Sigmoid colon (tissue), 7 donors: ENCODE results near the gene BORCS5. TPM values are rescaled to one million over a fixed set of nuclear protein-coding genes. Genes with fewer than 3 reads are reported as not detected.

Source experiments
- DNase-seq: peaks from one replicate; pipeline ENCODE4 v3.0.0-alpha.2; 2019
- H3K27ac ChIP-seq, 4 donors: fragments of 200-600 bp; sonication (generic); one replicate each; pipeline ENCODE4 v1.5.1; 2016 to 2019; ENCODE audit warnings: mild to moderate bottlenecking in 1 of 4
- H3K27me3 ChIP-seq, 3 donors: fragments of 200-600 bp; sonication (generic); one replicate each; pipeline ENCODE4 v1.5.1; 2019; ENCODE audit warnings: mild to moderate bottlenecking in 1 of 3
- H3K36me3 ChIP-seq, 4 donors: fragments of 200-600 bp; sonication (generic); one replicate each; pipeline ENCODE4 v1.5.1; 2016 to 2019
- H3K4me1 ChIP-seq, 4 donors: fragments of 200-600 bp; sonication (generic); one replicate each; pipeline ENCODE4 v1.5.1; 2017 to 2019
- H3K4me3 ChIP-seq, 4 donors: fragments of 200-600 bp; sonication (generic); one replicate each; pipeline ENCODE4 v1.5.1; 2017 to 2019; ENCODE audit warnings: mild to moderate bottlenecking in 2 of 4, moderate library complexity in 1 of 4
- H3K9me3 ChIP-seq, 4 donors: fragments of 200-600 bp in 3 of 4; sonication (generic) in 3 of 4; one replicate each; pipeline versions ENCODE4 v1.5.1 to v1.6.1; 2013 to 2019
- EP300 ChIP-seq, 4 donors: sonication (generic); formaldehyde crosslinking; IDR thresholded peaks; one replicate each; pipeline ENCODE4 v1.6.1; 2017; ENCODE audit warnings: antibody characterized with exemption in 4 of 4
- POLR2A ChIP-seq, 2 donors: fragments of 450-650 bp; IDR thresholded peaks; one replicate each; pipeline ENCODE4 v1.6.1; 2016; ENCODE audit warnings: antibody characterized with exemption in 2 of 2, mild to moderate bottlenecking in 2 of 2, moderate library complexity in 2 of 2
- POLR2AphosphoS5 ChIP-seq, 4 donors: sonication (generic); formaldehyde crosslinking; IDR thresholded peaks; one replicate each; pipeline ENCODE4 v1.6.1; 2017; ENCODE audit warnings: antibody characterized with exemption in 4 of 4
- WGBS, 2 donors: extraction: QIAGEN DNeasy Blood & Tissue Kit; methylation state at CpG; one replicate each; pipeline ENCODE4 v1.1.7; 2013; 5-methylcytosine and 5-hydroxymethylcytosine counted together
- intact Hi-C: fragments of 100-400 bp; cut with DNase I; formaldehyde crosslinking; loops from one replicate; pipeline ENCODE4 v1.15.1; 2023
- polyA plus RNA-seq, 3 donors: library from polyadenylated mRNA; stranded (reverse); fragments of 200-250 nt; gene quantifications; one replicate each; pipeline ENCODE4 v1.2.3, GENCODE V29; 2013
- total RNA-seq, 4 donors: library from RNA; depleted of rRNA; stranded (reverse); fragments of >200 nt; gene quantifications; one replicate each; pipeline ENCODE4 v1.1.0, GENCODE V29; 2016
- TF ChIP-seq, protein P1 (sequence below), 4 experiments: fragments of 450-650 bp in 3 of 4; fragments of 200-600 bp in 1 of 4; IDR thresholded peaks; one replicate each; pipeline ENCODE4 v1.5.1; 2016 to 2019; ENCODE audit warnings: antibody characterized with exemption in 4 of 4, mild to moderate bottlenecking in 3 of 4, moderate library complexity in 2 of 4
- donor health status: healthy with polysubstance abuse.
- donor health status: Bipolar disorder and iron deficiency.
- donor health status: healthy.

The BORCS5 gene
- total and polyA plus RNA-seq, 7 donors = 3.7 to 25.3 (median 7.1) TPM

DNA sequence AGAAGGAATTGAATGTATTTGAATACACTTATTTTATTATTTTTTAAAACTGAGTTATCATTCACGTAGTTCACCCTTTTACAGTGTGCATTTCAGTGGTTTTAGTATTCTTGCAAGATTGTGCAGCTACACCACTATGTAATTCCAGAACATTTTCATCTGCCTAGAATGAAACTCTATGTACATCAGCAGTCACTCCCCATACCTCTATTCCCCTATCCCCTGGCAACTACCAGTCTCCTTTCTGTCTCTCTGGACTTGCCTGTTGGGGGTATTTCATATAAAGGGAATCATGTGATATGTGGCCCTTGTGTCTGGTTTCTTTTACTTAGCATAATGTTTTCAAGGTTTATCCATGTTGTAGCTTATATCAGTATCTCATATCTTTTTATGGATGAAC lies 96.8 kb downstream of the BORCS5 start:
- Histone ChIP-seq H3K9me3 (no peaks in the 10 kb centered on the region), H3K36me3 (no peaks in the 10 kb centered on the region), H3K27me3 (no peaks in the 10 kb centered on the region), H3K27ac (no peak overlapping the region), H3K4me1 (peaks cover 0 to 27% (median 10%) of the 10 kb centered on the region in 4 donors), H3K4me3 (no peak overlapping the region)
- 100% methylated on average over 1 of the region's 1 CpG for WGBS, 2 donors
- TF ChIP-seq EP300 (IDR thresholded peaks at IDR 0.05) (no peak), POLR2AphosphoS5 (IDR thresholded peaks at IDR 0.05) (no peak), POLR2A (IDR thresholded peaks at IDR 0.05) (no peak)
- TF ChIP-seq, protein P1, sequence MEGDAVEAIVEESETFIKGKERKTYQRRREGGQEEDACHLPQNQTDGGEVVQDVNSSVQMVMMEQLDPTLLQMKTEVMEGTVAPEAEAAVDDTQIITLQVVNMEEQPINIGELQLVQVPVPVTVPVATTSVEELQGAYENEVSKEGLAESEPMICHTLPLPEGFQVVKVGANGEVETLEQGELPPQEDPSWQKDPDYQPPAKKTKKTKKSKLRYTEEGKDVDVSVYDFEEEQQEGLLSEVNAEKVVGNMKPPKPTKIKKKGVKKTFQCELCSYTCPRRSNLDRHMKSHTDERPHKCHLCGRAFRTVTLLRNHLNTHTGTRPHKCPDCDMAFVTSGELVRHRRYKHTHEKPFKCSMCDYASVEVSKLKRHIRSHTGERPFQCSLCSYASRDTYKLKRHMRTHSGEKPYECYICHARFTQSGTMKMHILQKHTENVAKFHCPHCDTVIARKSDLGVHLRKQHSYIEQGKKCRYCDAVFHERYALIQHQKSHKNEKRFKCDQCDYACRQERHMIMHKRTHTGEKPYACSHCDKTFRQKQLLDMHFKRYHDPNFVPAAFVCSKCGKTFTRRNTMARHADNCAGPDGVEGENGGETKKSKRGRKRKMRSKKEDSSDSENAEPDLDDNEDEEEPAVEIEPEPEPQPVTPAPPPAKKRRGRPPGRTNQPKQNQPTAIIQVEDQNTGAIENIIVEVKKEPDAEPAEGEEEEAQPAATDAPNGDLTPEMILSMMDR (IDR thresholded peaks at IDR 0.05) = no peak
- DNase-seq = no peak
- intact Hi-C loops = no loop called here

- Histone ChIP-seq H3K9me3 (no peaks in the 10 kb centered on the region), H3K4me1 (peaks cover 0 to 27% (median 10%) of the 10 kb centered on the region in 4 donors), H3K4me3 (no peak overlapping the region), H3K36me3 (no peaks in the 10 kb centered on the region), H3K27ac (no peak overlapping the region), H3K27me3 (no peaks in the 10 kb centered on the region)
- DNase-seq = no peak
- intact Hi-C loops = no loop called here
- TF ChIP-seq EP300 (IDR thresholded peaks at IDR 0.05) (no peak), POLR2A (IDR thresholded peaks at IDR 0.05) (no peak), POLR2AphosphoS5 (IDR thresholded peaks at IDR 0.05) (no peak)
- TF ChIP-seq, protein P1 (IDR thresholded peaks at IDR 0.05) = no peak
Measured at GRCh38 chr12:12454315-12454714, 97.4 kb downstream of the BORCS5 start.

DNA sequence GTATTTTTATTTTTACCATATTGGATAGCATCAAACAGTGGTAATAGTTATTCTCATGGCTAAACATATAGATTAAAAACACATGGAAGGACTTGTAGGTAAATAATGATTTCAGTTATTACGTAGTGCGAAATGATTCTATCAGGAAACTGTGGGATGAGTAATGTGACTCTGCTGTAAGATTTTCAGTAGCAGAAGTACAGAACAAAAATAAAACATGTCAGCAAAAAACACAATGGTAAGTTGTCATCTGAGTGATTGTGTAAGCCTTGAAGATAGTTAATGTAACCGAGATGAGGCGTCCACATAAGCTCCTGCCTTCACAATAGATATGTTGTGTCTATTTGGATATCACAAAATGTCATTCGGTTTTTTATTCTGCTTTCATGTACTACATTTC lies 99.8 kb downstream of the BORCS5 start:
- no peaks in the 10 kb centered on the region for H3K36me3 ChIP-seq
- H3K4me3 ChIP-seq = no peak overlapping the region
- H3K9me3 ChIP-seq = no peaks in the 10 kb centered on the region
- DNase-seq = no peak
- no peak overlapping the region for H3K27ac ChIP-seq
- WGBS, 2 donors = 82 to 89% methylated on average over 5 of the region's 5 CpGs
- H3K4me1 ChIP-seq = peaks cover 0 to 13% (median 4%) of the 10 kb centered on the region in 4 donors
- intact Hi-C loops = no loop called here
- H3K27me3 ChIP-seq = no peaks in the 10 kb centered on the region
- TF ChIP-seq POLR2AphosphoS5 (IDR thresholded peaks at IDR 0.05) (peak in 1 of 4 donors; percentile 21), POLR2A (IDR thresholded peaks at IDR 0.05) (no peak)

DNA sequence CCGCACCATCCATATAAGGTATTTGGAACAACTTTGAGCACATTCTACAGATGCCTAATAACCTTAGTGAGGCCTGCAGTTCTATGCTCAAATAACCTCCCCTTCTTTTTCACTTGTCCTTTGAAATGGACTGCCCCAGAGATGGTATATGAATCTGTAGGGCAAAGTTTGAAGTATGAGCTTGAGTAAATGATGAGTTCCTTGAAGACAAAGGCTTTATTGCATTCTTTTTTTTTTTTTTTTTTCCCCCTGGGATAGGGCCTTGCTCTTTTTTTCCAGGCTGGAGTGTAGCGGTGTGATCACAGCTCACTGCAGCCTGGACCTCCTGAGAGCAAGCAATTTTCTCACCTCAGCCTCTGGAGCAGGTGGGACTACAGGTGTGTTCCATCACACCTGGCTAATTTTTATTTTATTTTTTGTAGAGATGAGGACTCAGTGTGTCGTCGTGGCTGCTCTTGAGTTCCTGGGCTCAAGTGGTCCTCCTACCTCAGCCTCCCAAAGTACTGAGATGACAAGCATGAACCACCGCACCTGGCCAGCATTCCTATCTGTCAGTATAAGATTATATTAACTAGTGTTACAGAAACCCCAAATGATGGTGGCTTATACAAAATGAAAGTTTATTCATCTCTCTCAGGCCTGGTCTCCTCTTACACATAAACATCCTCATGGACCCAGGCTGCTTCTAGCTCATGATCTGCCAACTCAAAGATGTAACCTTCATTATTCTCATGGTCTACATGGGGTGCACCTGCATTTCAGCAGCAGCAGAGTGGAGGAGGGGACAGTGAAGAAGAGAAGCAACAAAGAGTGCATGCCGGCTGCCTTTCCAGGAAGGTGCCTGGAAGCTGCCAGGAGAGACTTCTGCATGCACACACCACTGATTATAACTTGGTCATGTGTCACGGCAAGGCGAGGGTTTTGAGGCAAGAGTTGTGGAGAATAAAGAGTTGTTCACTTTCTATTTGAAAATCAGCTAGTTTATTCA lies 104.4 kb downstream of the BORCS5 start:
- DNase-seq = no peak
- H3K36me3 ChIP-seq = peaks cover 0 to 5% (median 0%) of the 10 kb centered on the region in 4 donors
- H3K4me3 ChIP-seq = no peak overlapping the region
- H3K4me1 ChIP-seq = peaks cover 0 to 9% (median 2%) of the 10 kb centered on the region in 4 donors
- intact Hi-C loops = no loop called here
- H3K27me3 ChIP-seq = no peaks in the 10 kb centered on the region
- H3K27ac ChIP-seq = no peak overlapping the region
- TF ChIP-seq, protein P1 (IDR thresholded peaks at IDR 0.05) = no peak
- TF ChIP-seq POLR2A (IDR thresholded peaks at IDR 0.05) (no peak), POLR2AphosphoS5 (IDR thresholded peaks at IDR 0.05) (no peak), EP300 (IDR thresholded peaks at IDR 0.05) (no peak)
- 83 to 87% methylated on average over 8 of the region's 8 CpGs for WGBS, 2 donors
- no peaks in the 10 kb centered on the region for H3K9me3 ChIP-seq

DNA sequence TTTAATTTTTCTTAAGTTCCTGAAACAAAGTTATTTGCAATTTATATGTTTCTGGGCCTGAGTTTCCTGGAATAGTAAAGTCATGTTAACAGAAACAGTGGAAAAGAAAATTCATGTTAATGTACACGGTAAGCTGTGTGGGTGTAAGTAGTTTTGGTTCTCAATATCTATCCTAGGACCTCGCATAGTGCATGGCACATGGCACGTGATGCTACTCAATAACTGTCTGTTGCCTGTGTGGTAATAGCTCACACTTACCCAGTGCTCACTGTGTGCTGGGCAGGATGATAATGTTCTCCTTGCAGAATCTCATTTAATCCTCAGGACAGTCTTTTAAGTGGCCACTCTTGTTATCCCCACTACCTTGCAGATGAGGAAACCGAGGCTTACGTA lies 105.0 kb downstream of the BORCS5 start:
- 88 to 89% methylated on average over 5 of the region's 5 CpGs for WGBS, 2 donors
- TF ChIP-seq POLR2AphosphoS5 (IDR thresholded peaks at IDR 0.05) (no peak), POLR2A (IDR thresholded peaks at IDR 0.05) (no peak), EP300 (IDR thresholded peaks at IDR 0.05) (no peak)
- TF ChIP-seq, protein P1 (IDR thresholded peaks at IDR 0.05) = no peak
- no peak overlapping the region for H3K27ac ChIP-seq
- H3K4me1 ChIP-seq = peaks cover 0 to 9% (median 2%) of the 10 kb centered on the region in 4 donors
- DNase-seq = no peak
- H3K4me3 ChIP-seq = no peak overlapping the region
- intact Hi-C loops = no loop called here
- H3K27me3 ChIP-seq = no peaks in the 10 kb centered on the region
- no peaks in the 10 kb centered on the region for H3K9me3 ChIP-seq
- peaks cover 0 to 5% (median 0%) of the 10 kb centered on the region in 4 donors for H3K36me3 ChIP-seq
